Right renal pelvis (tissue), 4 donors: ENCODE measurements around the gene GNLY. TPM values are rescaled to one million over a fixed set of nuclear protein-coding genes. Genes with fewer than 3 reads are reported as not detected.
A peak's percentile ranks its signal among the peaks of the same experiment; 100 is the strongest.

Source experiments
- DNase-seq, 4 donors: peaks; one replicate each; pipeline ENCODE4 v3.0.0-alpha.2; 2013; ENCODE audit warnings: low read depth in 4 of 4, low spot score in 3 of 4, missing footprints in 1 of 4
- polyA plus RNA-seq, 4 donors: library from polyadenylated mRNA; unstranded; fragments of 120-200 nt; gene quantifications; one replicate each; pipeline ENCODE4 v1.2.1, GENCODE V29; 2013; ENCODE audit not compliant: insufficient read length in 4 of 4

GNLY gene
- polyA plus RNA-seq, 4 donors = 0.36 to 0.63 (median 0.51) TPM; not detected in 1

GRCh38 chr2:85741211-85741832, 47.2 kb downstream of the GNLY start:
- no peak for DNase-seq

GRCh38 chr2:85741833-85742455, 47.8 kb downstream of the GNLY start:
- peak in 2 of 4 donors; percentile 39 to 57 for DNase-seq

DNA sequence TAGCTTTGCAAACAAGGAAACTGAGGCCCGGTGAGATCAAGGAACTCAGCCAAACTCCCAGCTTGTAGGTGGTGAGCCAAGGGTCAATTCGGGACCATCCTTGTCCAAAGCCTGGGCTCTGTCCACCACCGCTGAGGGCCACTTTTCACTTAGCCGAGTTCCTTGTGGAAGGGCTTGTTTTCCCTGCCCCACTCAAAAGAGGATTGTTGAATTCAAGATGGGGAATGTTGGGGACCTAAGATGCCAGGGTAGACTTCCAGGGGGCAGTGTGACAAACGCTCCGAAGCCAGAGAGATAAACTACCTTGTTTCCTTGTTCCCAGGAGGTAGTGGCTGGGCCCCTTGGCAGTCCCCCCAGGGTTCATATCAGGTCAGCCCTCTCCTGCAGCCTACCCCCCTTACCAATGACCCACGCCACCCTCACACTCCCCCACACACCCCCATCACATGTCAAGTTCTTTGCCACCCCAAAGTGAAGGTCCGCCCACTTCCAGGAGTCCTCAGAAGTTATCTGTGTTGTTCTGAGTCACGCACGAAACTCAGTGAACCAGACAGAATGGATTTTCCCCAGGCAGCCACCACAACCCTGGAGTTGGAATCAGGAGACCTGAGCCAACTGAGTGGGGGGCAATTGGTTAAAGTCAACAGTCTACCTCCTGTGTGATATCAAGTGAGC, 49.3 kb downstream of the GNLY start:
- no peak for DNase-seq

- DNase-seq = no peak
Measured at GRCh38 chr2:85744055-85744454, 49.9 kb downstream of the GNLY start.

- DNase-seq = no peak
Measured at GRCh38 chr2:85744741-85745601, 50.8 kb downstream of the GNLY start.

GRCh38 chr2:85745619-85746018, 51.5 kb downstream of the GNLY start:
- DNase-seq = no peak

GRCh38 chr2:85746321-85747004, 52.3 kb downstream of the GNLY start:
- DNase-seq = no peak

- DNase-seq = no peak
Measured at GRCh38 chr2:85747441-85747840, 53.3 kb downstream of the GNLY start.

DNA sequence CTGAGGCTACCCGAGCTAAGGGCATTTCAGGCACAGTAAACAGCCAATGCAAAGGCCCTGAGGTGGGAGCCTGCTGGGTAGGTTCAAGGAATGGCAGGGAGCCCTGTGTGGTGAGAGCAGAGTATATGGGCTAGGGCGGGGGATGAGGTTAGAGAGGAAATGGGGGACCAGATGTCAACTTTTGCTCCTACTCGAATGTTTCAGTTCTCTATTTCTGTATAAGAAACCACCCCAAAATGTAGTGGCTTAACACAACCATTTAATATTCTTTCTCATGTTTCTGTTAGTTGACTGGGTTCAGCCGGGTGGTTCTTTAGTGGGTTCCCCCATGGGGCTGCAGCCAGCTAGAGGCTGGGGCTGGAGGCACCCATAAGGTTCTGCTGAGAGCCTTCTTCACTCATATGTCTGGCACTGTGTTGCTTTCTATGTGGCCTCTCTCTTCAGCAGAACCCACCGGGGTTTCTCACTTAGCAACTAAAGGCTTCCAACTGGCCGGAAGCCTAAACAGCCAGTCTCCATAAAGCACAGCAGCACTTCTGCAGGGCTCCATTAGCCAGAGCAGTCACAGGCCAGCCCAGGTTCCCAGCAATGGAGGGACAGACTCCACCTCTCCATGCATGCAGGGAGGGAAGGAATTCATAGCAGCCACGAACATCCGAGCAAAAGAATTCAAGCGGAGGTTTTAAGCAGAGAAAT, 54.0 kb downstream of the GNLY start:
- no peak for DNase-seq

Other genes starting within 250 kb of the GNLY start
- 100 to 1,000 TPM; 310 to 357 (median 338) TPM for gene MAT2A, start 155.2 kb upstream of the GNLY start, polyA plus RNA-seq
- gene GGCX, start 132.9 kb upstream of the GNLY start, polyA plus RNA-seq = 10 to 100 TPM; 39.1 to 45.8 (median 42.2) TPM
- gene VAMP8, start 116.8 kb upstream of the GNLY start, polyA plus RNA-seq = 100 to 1,000 TPM in 2 of 4 donors, 10 to 100 TPM in 2; 90.7 to 106 (median 101) TPM
- 10 to 100 TPM; 40.5 to 50.8 (median 42.5) TPM for gene VAMP5, start 109.9 kb upstream of the GNLY start, polyA plus RNA-seq
- 100 to 1,000 TPM; 137 to 157 (median 139) TPM for gene RNF181, start 98.6 kb upstream of the GNLY start, polyA plus RNA-seq
- 10 to 100 TPM; 35.1 to 43.3 (median 37.9) TPM for gene TMEM150A, start 91.7 kb upstream of the GNLY start, polyA plus RNA-seq
- 10 to 100 TPM; 55.0 to 67.0 (median 59.8) TPM for gene C2orf68, start 82.3 kb upstream of the GNLY start, polyA plus RNA-seq
- gene USP39, start 78.2 kb upstream of the GNLY start, polyA plus RNA-seq = 10 to 100 TPM; 68.7 to 69.8 (median 69.3) TPM
- under 1 TPM in 3 of 4 donors, not detected in 1; 0.09 to 0.57 (median 0.14) TPM for gene SFTPB, start 26.2 kb upstream of the GNLY start, polyA plus RNA-seq
- gene ATOH8, start 59.6 kb downstream of the GNLY start, polyA plus RNA-seq = 10 to 100 TPM; 12.0 to 17.1 (median 13.4) TPM
- 10 to 100 TPM; 10.8 to 13.1 (median 11.3) TPM for gene ST3GAL5, start 194.6 kb downstream of the GNLY start, polyA plus RNA-seq